Measurements from ENCODE around the gene MIER1. TPM values are rescaled to one million over a fixed set of nuclear protein-coding genes. Genes with fewer than 3 reads are reported as not detected.

MIER1 gene
- total and polyA plus RNA-seq, 9 of the 15 experiments (the other 6 are each of a cell fraction or from before 2014, with no cell fraction given), result 13.9 to 34.8 (median 21.5) TPM

DNA sequence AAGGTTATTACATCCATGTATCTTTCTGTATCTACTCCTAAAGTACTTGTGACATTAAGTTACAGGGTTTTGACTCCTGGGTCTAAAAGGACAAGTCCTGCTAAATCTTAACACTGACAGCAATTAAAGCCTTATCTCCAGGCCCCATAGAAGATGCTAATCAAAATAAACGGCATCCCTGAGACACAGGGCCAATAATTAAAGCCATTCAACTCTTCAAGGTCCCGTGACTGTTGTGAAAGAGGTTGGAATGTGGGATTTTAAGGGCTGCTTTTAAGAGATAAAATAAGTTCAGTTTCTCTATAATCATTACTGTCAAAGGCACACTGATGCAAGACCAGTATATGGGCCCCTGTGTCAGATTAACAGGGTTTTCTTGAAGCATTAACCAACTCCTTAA is 8.5 kb upstream of the MIER1 start (continued):
- TF ChIP-seq UBTF (IDR thresholded peaks at IDR 0.05; ENCODE audit: borderline replicate concordance in 1 of 2, low read depth in 2 of 2, low read length in 2 of 2) (no peak), RBM39 (optimal IDR thresholded peaks at IDR 0.05; ENCODE audit: low read depth, low read length) (no peak), PHB (CRISPR knock-in tag; IDR thresholded peaks at IDR 0.05) (no peak), ZNF24 (IDR thresholded peaks at IDR 0.05) (0 out of 2 replicates have a peak, but pooled peaks have one; percentile 16), TFAM (CRISPR knock-in tag; conservative IDR thresholded peaks at IDR 0.05) (no peak), RBM17 (IDR thresholded peaks at IDR 0.05; ENCODE audit: borderline replicate concordance, low read depth, low read length) (no peak), ZFP30 (CRISPR knock-in tag; IDR thresholded peaks at IDR 0.05; ENCODE audit: borderline replicate concordance) (no peak), ETV1 (tag; conservative IDR thresholded peaks at IDR 0.05; ENCODE audit: low read depth) (0 out of 2 replicates have a peak, but pooled peaks have one; percentile 35), ZZZ3 (IDR thresholded peaks at IDR 0.05) (no peak), RBM34 (IDR thresholded peaks at IDR 0.05; ENCODE audit: borderline replicate concordance, insufficient read depth, low read length) (no peak), NCOA1 (IDR thresholded peaks at IDR 0.05; ENCODE audit: low read depth) (peak; percentile 86), LCOR (CRISPR knock-in tag; IDR thresholded peaks at IDR 0.05) (peak; percentile 67; the same call in 1 of the 2 replicates), ARID3B (CRISPR knock-in tag; IDR thresholded peaks at IDR 0.05; ENCODE audit: borderline replicate concordance) (no peak), C11orf30 (IDR thresholded peaks at IDR 0.05; ENCODE audit: low read depth) (no peak), MCM5 (IDR thresholded peaks at IDR 0.05; ENCODE audit: low read depth) (no peak), ATF2 (CRISPR knock-in tag; IDR thresholded peaks at IDR 0.05) (no peak)
- TF ChIP-seq, protein P1, sequence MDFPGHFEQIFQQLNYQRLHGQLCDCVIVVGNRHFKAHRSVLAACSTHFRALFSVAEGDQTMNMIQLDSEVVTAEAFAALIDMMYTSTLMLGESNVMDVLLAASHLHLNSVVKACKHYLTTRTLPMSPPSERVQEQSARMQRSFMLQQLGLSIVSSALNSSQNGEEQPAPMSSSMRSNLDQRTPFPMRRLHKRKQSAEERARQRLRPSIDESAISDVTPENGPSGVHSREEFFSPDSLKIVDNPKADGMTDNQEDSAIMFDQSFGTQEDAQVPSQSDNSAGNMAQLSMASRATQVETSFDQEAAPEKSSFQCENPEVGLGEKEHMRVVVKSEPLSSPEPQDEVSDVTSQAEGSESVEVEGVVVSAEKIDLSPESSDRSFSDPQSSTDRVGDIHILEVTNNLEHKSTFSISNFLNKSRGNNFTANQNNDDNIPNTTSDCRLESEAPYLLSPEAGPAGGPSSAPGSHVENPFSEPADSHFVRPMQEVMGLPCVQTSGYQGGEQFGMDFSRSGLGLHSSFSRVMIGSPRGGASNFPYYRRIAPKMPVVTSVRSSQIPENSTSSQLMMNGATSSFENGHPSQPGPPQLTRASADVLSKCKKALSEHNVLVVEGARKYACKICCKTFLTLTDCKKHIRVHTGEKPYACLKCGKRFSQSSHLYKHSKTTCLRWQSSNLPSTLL (IDR thresholded peaks at IDR 0.05), result no peak
- TF ChIP-seq, protein P2, sequence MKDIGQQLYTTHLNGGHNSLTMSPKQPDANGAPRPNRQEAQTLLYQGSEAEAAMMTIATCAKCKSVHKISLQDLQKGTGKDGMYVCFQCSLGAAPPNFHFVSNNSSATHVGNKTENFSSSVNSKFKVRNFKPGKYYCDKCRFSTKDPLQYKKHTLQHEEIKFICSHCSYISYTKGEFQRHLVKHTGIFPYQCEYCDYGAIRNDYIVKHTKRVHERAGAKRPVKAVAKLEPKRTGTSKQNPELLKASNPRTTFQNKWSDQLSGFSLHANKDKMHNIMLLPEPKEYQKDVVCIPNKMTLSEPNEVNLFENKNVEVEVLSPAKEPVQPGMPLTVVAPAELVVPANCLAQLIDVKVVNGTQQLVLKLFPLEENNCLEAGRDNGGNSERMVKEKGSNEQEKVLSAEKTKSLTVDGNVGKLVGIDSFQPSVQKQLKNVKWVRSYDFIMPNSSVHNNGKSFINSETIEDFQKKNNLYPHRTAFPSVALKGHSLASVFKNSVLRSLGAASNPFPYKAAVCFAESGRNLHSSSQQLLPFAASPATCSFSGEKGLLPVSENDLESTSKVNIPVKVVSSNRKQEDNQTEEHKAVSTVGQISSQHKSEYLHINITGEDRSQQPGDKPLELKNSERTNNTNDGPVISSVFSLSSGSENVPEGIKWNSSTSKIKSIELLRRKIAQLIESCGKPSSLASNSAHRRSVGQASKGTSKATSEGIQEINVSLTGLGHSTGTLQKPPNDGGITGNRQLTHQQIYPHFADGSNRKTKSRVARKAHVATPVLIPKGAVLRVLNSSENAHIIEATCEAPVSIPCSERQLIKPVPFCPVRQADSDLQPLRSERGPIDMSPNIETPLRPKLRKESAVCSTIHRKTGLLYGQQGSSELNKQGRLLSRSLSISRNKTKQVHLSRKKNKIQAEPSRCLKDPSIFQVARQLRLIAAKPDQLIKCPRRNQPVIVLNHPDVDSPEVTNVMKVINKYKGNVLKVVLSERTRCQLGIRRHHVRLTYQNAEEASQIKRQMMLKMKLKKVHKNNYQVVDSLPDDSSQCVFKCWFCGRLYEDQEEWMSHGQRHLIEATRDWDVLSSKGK (CRISPR knock-in tag; IDR thresholded peaks at IDR 0.05), result no peak

Data from K562 (cell line).